Measurements from ENCODE around the gene SELENOM.

- TF ChIP-seq CTCF (conservative IDR thresholded peaks at IDR 0.05; ENCODE audit: low read depth, low read length) (no peak), EZH2 (IDR thresholded peaks at IDR 0.05; ENCODE audit: borderline replicate concordance, low read depth, low read length, poor library complexity, severe bottlenecking) (no peak)
Observed at GRCh38 chr22:31141551-31141950, 34.2 kb upstream of the SELENOM start.

Measured in A673 (cell line).